ENCODE data around the gene BOLA3.

BOLA3 gene

DNA sequence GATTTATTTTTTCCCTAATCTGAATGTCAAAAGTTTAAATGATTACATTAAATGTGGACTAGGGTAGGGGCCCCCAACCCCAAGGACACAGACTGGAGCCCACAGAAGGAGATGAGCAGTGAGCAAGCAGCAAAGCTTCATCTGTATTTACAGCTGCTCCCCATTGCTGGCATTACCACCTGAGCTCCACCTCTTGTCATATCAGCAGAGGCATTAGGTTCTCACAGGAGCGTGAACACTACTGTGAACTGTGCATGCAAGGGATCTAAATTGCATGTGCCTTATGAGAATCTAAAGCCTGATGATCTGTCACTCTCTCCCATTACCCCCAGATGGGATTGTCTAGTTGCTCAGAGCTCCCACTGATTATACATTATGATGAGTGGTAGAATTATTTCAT lies 27.2 kb upstream of the BOLA3 start:
- Mint-ChIP-seq H3K27me3 (no peaks in the 10 kb centered on the region), H3K27ac (peak overlapping the region; percentile 93), H3K4me3 (peak overlapping the region; percentile 83), H3K36me3 (peaks cover 21% of the 10 kb centered on the region), H3K4me1 (peaks cover 24% of the 10 kb centered on the region), H3K9me3 (no peaks in the 10 kb centered on the region)
- DNase-seq (ENCODE audit: low spot score in 2 of 2) (peak in 1 of 2 donors; percentile 9), ATAC-seq (ENCODE audit: low read depth) (no peak)

DNA sequence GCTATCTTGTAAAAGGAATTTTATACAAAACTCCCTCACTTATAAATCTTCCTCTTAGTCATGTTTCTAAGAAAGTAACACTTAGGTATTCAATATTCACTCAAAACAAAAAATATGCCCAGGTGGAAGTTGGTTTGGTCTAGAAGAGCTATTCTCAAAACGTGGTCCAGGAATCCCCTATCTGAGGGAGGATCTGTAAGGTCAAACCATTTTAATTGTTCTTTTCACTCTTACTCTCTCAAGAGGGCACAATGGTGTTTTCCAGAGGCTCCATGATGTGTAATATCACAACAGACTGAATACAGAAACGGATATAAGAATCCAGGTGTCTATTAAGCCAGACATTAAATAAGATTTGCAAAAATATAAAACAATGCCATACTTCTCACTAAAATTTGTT lies 21.0 kb upstream of the BOLA3 start:
- peaks cover 4% of the 10 kb centered on the region for H3K9me3 Mint-ChIP-seq
- H3K36me3 Mint-ChIP-seq, result peaks cover 32% of the 10 kb centered on the region
- peaks cover 18% of the 10 kb centered on the region for H3K4me1 Mint-ChIP-seq
- H3K27ac Mint-ChIP-seq, result peak overlapping the region; percentile 70
- no peak overlapping the region for H3K4me3 Mint-ChIP-seq
- ATAC-seq (ENCODE audit: low read depth), result no peak
- DNase-seq (ENCODE audit: low spot score in 2 of 2), result no peak
- no peaks in the 10 kb centered on the region for H3K27me3 Mint-ChIP-seq

DNA sequence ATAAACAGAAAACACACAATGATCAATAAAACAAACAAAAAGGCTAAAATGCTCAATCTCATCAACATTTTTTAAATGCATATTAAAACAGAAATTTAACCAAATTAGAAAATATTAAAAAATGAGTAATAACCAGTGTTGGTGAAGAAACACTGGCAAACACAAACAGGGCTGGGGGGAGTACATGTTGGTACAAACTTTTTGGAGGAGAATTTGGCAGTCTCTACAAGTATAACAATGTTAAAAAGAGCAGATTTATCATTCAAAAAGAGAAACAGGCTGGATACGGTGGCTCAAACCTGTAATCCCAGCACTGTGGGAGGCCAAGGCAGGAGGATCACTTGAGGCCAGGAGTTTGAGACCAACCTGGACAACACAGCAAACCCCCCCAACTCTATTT lies 17.0 kb upstream of the BOLA3 start:
- peaks cover 8% of the 10 kb centered on the region for H3K4me1 Mint-ChIP-seq
- ATAC-seq (ENCODE audit: low read depth) (no peak), DNase-seq (ENCODE audit: low spot score in 2 of 2) (no peak)
- H3K27me3 Mint-ChIP-seq, result no peaks in the 10 kb centered on the region
- H3K9me3 Mint-ChIP-seq, result peaks cover 4% of the 10 kb centered on the region
- H3K27ac Mint-ChIP-seq, result no peak overlapping the region
- H3K36me3 Mint-ChIP-seq, result peaks cover 29% of the 10 kb centered on the region
- H3K4me3 Mint-ChIP-seq, result no peak overlapping the region

DNA sequence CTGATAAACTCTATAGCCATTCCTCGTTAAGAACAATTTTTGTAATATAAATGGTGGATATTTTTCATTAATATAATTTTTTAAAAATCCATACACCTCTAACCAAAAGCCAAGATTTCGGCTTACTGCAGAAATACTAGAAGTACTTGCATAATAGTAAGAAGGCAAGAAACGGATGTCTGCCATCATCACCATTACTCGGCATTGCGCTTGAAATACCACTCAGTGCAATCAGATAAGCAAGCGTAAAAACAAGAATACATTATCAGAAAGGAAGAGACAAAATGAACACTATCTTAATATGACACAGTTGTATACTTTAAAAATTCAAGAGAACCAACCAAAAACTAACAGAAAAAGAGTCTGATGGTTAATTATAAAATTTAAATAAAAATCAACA lies 15.2 kb upstream of the BOLA3 start:
- peaks cover 6% of the 10 kb centered on the region for H3K4me1 Mint-ChIP-seq
- H3K27me3 Mint-ChIP-seq, result no peaks in the 10 kb centered on the region
- H3K36me3 Mint-ChIP-seq, result peaks cover 32% of the 10 kb centered on the region
- no peak for ATAC-seq (ENCODE audit: low read depth)
- no peak overlapping the region for H3K27ac Mint-ChIP-seq
- no peak overlapping the region for H3K4me3 Mint-ChIP-seq
- peaks cover 4% of the 10 kb centered on the region for H3K9me3 Mint-ChIP-seq
- no peak for DNase-seq (ENCODE audit: low spot score in 2 of 2)

DNA sequence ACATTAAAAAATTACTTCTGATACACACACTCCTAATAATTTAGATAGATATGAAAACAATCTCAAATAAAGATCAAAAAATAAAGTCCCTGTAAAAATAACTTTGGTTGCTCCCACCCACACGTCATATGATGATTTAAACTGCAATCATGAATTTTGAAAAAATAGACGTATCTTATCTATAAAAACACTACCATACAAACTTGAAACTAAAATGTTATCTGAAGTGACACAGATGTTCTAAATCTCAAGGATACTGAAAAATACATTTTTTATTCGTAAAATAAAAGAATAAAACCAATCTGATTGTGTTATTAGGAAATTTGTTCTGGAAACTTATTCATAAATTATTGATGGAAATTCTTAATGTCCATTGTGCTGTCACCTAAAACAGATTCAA lies 8.1 kb upstream of the BOLA3 start:
- no peak overlapping the region for H3K4me3 Mint-ChIP-seq
- H3K4me1 Mint-ChIP-seq, result peaks cover 5% of the 10 kb centered on the region
- ATAC-seq (ENCODE audit: low read depth) (no peak), DNase-seq (ENCODE audit: low spot score in 2 of 2) (no peak)
- no peak overlapping the region for H3K27ac Mint-ChIP-seq
- peaks cover 21% of the 10 kb centered on the region for H3K36me3 Mint-ChIP-seq
- H3K9me3 Mint-ChIP-seq, result no peaks in the 10 kb centered on the region
- H3K27me3 Mint-ChIP-seq, result no peaks in the 10 kb centered on the region

DNA sequence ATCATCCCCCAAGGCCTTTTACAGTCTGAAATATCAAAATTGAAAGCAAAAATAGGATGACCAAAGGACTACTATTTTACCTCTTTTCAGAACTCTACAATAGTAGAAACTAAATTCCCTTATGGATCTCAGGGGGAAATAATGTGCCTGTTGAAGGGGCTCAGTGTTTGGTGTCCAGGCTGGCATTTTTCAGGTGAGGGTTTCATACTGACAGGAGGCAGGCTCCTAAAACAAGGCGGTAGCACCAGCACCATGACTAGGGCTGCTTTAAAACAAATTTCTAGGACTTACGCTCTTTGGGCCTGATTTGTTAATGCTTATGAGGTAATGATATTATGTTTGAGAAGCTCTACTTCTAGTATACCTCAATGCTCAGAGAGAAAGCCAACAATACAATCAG lies 5.2 kb upstream of the BOLA3 start:
- no peaks in the 10 kb centered on the region for H3K9me3 Mint-ChIP-seq
- H3K27me3 Mint-ChIP-seq, result no peaks in the 10 kb centered on the region
- no peak for ATAC-seq (ENCODE audit: low read depth)
- DNase-seq (ENCODE audit: low spot score in 2 of 2), result no peak
- H3K27ac Mint-ChIP-seq, result peak overlapping the region; percentile 5
- peaks cover 16% of the 10 kb centered on the region for H3K36me3 Mint-ChIP-seq
- peaks cover 8% of the 10 kb centered on the region for H3K4me1 Mint-ChIP-seq
- no peak overlapping the region for H3K4me3 Mint-ChIP-seq

DNA sequence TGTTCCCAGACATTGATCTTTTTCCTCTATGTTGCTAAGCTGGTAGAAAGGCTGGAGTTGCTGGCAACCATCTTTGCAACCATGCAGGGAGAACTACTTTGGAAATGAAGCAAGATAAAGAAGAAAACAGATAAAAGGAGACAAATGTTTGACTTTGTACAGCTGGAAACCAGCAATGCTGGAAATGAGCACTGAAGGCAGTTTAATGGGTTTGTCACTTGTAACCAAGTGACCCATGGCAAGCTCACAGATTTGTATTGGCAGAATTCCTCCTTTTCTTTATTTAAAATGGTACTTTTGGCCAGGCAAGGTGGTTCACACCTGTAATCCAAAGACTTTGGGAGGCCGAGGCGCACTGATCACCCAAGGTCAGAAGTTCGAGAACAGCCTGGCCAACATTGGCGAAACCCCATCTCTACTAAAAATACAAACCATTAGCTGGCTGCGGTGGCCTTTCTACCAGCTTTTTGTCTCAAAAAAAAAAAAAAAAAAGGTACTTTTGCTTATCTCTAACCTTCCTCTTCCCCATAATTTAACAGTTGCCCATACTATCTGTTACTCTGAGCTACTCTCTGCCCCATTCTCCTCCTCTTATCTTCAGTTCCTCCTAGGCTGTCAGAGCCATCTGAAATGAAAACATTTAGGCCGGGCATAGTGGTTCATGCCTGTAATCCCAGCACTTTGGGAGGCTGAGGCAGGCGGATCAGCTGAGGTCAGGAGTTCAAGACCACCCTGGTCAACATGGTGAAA lies 2.0 kb upstream of the BOLA3 start:
- DNase-seq (ENCODE audit: low spot score in 2 of 2), result no peak
- H3K4me3 Mint-ChIP-seq, result no peak overlapping the region
- peak overlapping the region; percentile 46 for H3K27ac Mint-ChIP-seq

DNA sequence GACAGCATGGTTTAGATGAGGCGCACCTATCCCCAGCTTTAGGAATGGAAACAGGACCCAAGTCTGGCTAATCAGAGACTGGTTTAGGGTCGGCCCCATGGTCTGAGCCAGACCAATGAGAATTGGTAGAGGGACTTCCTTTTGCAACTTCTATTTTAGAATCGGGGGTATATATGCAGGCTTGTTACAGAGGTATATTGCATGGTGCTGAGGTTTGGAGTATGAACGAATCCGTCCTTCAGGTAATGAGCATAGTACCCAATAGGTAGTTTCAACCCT lies 1.5 kb upstream of the BOLA3 start:
- Mint-ChIP-seq H3K4me1 (peaks cover 12% of the 10 kb centered on the region), H3K36me3 (peaks cover 6% of the 10 kb centered on the region), H3K27me3 (no peaks in the 10 kb centered on the region), H3K4me3 (no peak overlapping the region), H3K27ac (no peak overlapping the region), H3K9me3 (no peaks in the 10 kb centered on the region)
- ATAC-seq (ENCODE audit: low read depth) (no peak), DNase-seq (ENCODE audit: low spot score in 2 of 2) (no peak)

More for the DNA sequence above, 2.0 kb upstream of the BOLA3 start:
- Mint-ChIP-seq H3K27me3 (no peaks in the 10 kb centered on the region), H3K4me1 (peaks cover 12% of the 10 kb centered on the region), H3K9me3 (no peaks in the 10 kb centered on the region), H3K36me3 (peaks cover 6% of the 10 kb centered on the region)
- ATAC-seq (ENCODE audit: low read depth), result no peak

DNA sequence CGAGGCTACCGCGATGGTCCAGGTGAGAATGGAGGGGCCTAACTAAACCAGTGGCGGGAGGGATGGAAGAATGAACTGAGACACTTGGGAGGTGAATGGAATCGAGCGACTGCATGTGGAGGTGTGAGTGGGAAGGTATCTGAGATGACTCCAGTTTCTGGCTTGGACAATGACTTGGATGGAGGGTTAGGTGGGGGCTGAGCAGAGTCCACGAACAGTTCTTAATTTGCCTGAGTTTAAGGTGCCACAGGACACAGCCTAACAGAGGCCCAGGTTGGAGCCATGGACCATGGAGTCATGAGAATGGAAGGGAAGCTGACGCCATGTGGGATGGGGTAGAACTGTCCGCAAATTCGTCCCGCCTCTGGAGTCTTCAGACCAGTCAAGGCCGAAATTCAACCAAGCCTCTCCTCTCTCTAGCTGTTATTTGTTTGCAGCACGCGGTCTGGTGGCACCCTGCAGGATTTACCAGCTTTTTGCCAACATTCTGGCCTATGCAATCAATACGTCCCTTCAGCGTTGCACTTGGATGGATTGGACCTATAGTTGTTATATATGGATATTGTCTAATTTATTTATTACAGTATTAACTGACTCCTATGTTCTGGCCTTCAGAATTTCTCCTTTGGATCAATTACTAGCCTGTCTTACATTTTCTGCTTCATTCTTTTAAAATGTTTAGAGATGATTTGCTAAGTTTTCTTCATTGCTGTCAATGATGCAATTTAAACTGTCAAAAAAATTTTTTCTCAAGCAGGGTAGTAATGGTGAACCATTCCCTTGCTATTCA lies 940 bp upstream of the BOLA3 start:
- Mint-ChIP-seq H3K27ac (no peak overlapping the region), H3K4me3 (no peak overlapping the region), H3K4me1 (peaks cover 11% of the 10 kb centered on the region), H3K36me3 (peaks cover 6% of the 10 kb centered on the region), H3K9me3 (no peaks in the 10 kb centered on the region), H3K27me3 (no peaks in the 10 kb centered on the region)
- ATAC-seq (ENCODE audit: low read depth), result no peak
- no peak for DNase-seq (ENCODE audit: low spot score in 2 of 2)

DNA sequence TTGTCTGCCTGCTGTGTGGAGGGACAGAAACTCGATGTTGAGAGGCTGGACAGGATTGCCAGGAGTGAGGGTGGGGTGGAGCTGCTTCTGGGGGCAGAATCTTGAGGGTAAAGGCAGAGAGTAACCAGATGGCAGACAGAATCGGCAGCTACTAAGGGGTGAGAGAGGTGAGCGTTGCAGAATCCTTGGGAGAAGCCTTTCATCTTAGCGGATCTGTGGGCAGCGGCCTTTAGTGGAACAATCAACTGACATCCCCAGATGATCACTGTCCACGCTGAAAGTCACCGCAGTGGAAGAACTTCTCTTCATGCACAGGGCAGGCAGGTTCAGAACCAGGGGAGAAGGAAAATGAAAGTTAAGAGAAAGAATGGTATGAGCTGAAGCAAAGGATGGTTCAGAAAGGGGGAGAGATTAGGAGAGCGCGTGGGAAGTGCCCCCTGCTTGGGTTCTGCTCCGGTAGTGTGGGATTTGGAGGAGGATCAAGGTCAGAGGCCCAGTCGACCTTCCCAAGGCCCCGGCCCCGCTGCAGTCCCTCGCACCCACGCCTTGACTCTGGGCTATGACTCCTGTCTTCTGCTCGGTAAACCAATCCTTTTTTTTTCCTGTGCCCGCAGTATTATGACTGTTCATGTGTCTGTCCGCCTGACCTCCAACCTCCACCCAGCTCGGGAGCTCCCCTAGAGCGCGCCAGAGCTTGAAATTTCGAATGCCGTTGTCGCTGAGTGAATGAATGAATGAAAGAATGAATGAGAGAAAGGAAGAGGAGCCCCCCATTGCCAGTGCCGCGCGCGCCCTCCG lies 584 bp downstream of the BOLA3 start:
- Mint-ChIP-seq H3K27me3 (no peaks in the 10 kb centered on the region), H3K9me3 (no peaks in the 10 kb centered on the region), H3K36me3 (peaks cover 3% of the 10 kb centered on the region), H3K27ac (no peak overlapping the region), H3K4me1 (peaks cover 9% of the 10 kb centered on the region), H3K4me3 (no peak overlapping the region)
- peak; percentile 36 for ATAC-seq (ENCODE audit: low read depth)
- no peak for DNase-seq (ENCODE audit: low spot score in 2 of 2)

DNA sequence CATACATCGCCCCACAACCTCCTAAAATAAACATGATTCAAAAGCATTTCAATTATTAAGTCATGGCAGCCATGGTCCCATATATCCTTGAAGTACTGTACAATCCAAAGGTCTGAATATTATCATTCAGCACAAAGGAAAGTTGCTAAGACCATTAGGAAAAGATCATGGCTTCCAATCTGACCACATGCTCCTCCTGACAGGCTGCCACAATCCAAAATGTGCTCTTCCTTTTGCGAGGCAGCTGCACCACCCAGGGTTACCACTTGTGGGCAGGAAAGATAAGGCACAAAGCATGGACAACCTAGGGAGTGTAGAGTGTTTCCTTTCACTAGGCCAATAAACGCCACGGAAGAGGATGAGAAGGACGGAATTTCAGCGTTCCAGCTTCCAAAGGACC lies 5.4 kb downstream of the BOLA3 start:
- Mint-ChIP-seq H3K9me3 (no peaks in the 10 kb centered on the region), H3K36me3 (peaks cover 2% of the 10 kb centered on the region), H3K27ac (no peak overlapping the region), H3K4me1 (peaks cover 12% of the 10 kb centered on the region), H3K4me3 (no peak overlapping the region), H3K27me3 (no peaks in the 10 kb centered on the region)
- DNase-seq (ENCODE audit: low spot score in 2 of 2) (no peak), ATAC-seq (ENCODE audit: low read depth) (no peak)

DNA sequence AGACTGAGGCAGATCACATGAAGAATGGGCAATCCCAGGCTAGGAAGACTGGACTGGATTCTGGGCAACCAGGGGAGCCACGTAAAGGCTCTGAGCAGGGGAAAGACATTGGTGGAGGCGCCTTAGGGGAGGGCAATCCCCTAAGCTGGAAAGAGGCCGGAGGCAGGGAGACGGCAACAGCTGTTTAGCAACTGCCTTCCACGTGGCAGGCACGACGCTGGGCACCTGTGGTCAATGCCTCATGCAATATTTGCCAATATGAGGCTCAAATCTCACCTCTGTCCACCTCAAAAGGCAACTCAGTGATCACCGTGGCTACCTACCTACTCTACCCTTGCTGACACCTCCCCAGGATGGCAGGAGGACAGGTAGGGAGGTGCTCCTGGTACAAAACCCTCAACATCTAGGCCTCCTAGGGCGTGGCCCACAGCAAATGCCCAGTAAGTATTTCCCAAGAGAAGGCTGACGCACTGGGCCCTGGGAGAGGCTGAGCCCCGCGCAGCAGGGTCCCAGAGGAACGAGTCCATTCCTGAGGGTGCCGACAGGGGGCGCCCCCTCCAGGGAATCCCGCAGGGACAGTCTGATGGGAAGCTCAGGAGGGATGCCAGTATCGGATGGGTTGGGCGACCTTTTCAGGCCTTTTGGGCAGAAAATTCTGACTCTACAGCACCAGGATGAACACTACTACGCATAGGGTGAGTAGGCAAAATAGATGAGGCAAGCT lies 8.9 kb downstream of the BOLA3 start:
- Mint-ChIP-seq H3K4me3 (no peak overlapping the region), H3K27me3 (no peaks in the 10 kb centered on the region), H3K36me3 (peaks cover 7% of the 10 kb centered on the region), H3K4me1 (peaks cover 8% of the 10 kb centered on the region), H3K9me3 (no peaks in the 10 kb centered on the region), H3K27ac (no peak overlapping the region)
- ATAC-seq (ENCODE audit: low read depth) (no peak), DNase-seq (ENCODE audit: low spot score in 2 of 2) (no peak)

DNA sequence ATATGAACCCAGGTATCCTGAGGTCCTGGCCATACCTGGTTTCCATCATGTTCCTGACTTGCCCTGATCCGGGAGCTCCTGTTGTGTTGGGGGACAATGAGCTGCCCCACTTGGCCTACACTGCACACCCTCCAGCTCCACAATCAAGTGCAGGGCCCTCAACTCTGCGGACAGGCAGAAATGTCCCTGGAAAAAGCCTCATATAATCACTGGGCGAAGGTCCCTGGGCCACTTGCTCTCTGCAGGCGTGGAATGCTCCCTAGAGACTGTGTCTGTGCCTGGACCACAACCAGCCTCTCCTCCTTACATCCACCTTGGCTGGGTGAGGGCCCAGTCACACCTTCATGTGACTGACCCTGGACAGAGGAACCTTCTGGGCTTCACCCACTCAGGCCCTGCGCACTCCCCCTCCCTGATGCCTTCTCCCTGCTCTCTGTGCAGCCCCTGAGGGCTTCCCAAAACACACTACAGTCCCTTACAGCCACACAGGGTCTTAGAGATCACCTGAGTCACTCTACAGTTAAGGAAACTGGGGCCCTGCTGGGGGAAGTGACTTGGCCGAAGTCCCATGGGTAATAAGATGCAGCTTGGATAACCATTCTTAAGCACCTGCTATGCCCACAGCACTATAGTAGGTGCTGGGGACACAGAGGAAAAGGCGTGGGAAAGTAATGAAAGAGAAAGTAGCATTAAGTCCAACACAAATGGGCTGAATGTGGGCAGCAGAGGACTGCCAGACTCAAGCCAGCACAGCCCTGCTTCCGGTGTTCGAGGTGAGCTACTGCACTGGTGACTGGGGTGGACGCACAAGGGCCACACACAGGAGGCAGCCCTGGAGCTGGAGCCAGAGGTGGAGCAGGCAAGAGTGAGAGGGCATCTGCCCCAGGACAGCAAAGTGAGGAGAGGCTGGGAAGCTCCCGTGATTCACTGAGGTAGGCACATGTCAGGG lies 9.8 kb downstream of the BOLA3 start:
- H3K27ac Mint-ChIP-seq, result no peak overlapping the region
- no peak for ATAC-seq (ENCODE audit: low read depth)
- H3K9me3 Mint-ChIP-seq, result no peaks in the 10 kb centered on the region
- no peaks in the 10 kb centered on the region for H3K27me3 Mint-ChIP-seq
- H3K4me1 Mint-ChIP-seq, result peaks cover 8% of the 10 kb centered on the region
- no peak overlapping the region for H3K4me3 Mint-ChIP-seq
- DNase-seq (ENCODE audit: low spot score in 2 of 2), result no peak
- peaks cover 9% of the 10 kb centered on the region for H3K36me3 Mint-ChIP-seq
